SU-DHL-6 (cell line): Measurements from ENCODE around the gene ACBD3.
A peak's percentile ranks its signal among the peaks of the same experiment; 100 is the strongest.

Experiments
- H2AFZ ChIP-seq: fragments of 200-600 bp; sonication (generic); 2 replicates; pipeline ENCODE4 v1.6.1; 2014; ENCODE audit warnings: low read depth, mild to moderate bottlenecking, moderate library complexity, mixed read lengths, antibody characterized with exemption, low read length; ENCODE audit not compliant: severe bottlenecking
- H3F3A ChIP-seq: fragments of 200-600 bp; shearing (Covaris generic); 2 replicates; pipeline ENCODE4 v1.6.0; 2016; ENCODE audit warnings: antibody characterized with exemption, mild to moderate bottlenecking; ENCODE audit not compliant: insufficient read depth
- H3K27ac ChIP-seq: fragments of 200-600 bp; sonication (generic); 2 replicates; pipeline ENCODE4 v1.5.1; 2016; ENCODE audit warnings: low read depth, mild to moderate bottlenecking, low read length, moderate library complexity, mixed read lengths
- H3K27me3 ChIP-seq: fragments of 200-600 bp; sonication (generic), shearing (Covaris generic); 2 replicates; pipeline ENCODE4 v1.6.0; 2014; ENCODE audit warnings: mild to moderate bottlenecking, low read length
- H3K36me3 ChIP-seq: fragments of 200-600 bp; sonication (generic); 2 replicates; pipeline ENCODE4 v1.6.1; 2014; ENCODE audit warnings: mild to moderate bottlenecking, low read length, mixed read lengths
- H3K4me2 ChIP-seq: fragments of 300-600, 200-600 bp; shearing (Covaris generic), sonication (generic); 2 replicates; pipeline ENCODE4 v1.6.0; 2014; ENCODE audit warnings: low read length, low read depth, mild to moderate bottlenecking; ENCODE audit not compliant: poor library complexity, severe bottlenecking
- H3K4me3 ChIP-seq: fragments of 200-600 bp; sonication (generic); 2 replicates; pipeline ENCODE4 v1.5.1; 2014; ENCODE audit warnings: antibody characterized with exemption, low read length, mild to moderate bottlenecking, mixed read lengths; ENCODE audit not compliant: insufficient read depth, poor library complexity, severe bottlenecking
- H3K79me2 ChIP-seq: fragments of 200-600 bp; sonication (generic); 2 replicates; pipeline ENCODE4 v1.6.1; 2014; ENCODE audit warnings: mild to moderate bottlenecking, low read length, moderate library complexity; ENCODE audit not compliant: insufficient read depth
- H3K9ac ChIP-seq: fragments of 200-600 bp; sonication (generic); 2 replicates; pipeline ENCODE4 v1.7.0; 2014; ENCODE audit warnings: mild to moderate bottlenecking, low read length
- H3K9me2 ChIP-seq: fragments of 200-600 bp; sonication (generic); replicated peaks from 2 replicates; pipeline ENCODE4 v1.6.1; 2014; ENCODE audit warnings: low read length; ENCODE audit not compliant: insufficient read depth
- H3K9me3 ChIP-seq: fragments of 200-600 bp; sonication (generic); 2 replicates; pipeline ENCODE4 v1.6.1; 2014; ENCODE audit warnings: low read length, mixed read lengths; ENCODE audit not compliant: insufficient read depth
- H4K20me1 ChIP-seq: fragments of 200-600 bp; sonication (generic); 2 replicates; pipeline ENCODE4 v1.6.1; 2014; ENCODE audit warnings: low read depth, mild to moderate bottlenecking, antibody characterized with exemption, low read length, moderate library complexity, mixed read lengths
- EZH2phosphoT487 ChIP-seq: fragments of 200-600 bp; sonication (generic), shearing (Covaris generic); conservative IDR thresholded peaks from 2 replicates; pipeline ENCODE4 v1.6.1; 2018; ENCODE audit warnings: mild to moderate bottlenecking, antibody characterized with exemption, low read length, moderate library complexity, mixed read lengths
- TF ChIP-seq, protein P1 (sequence below): fragments of 200-600 bp; sonication (generic); IDR thresholded peaks from one replicate; pipeline ENCODE4 v1.5.1; 2017; ENCODE audit warnings: antibody characterized with exemption, mild to moderate bottlenecking, low read length, moderate library complexity; ENCODE audit not compliant: insufficient read depth, poor library complexity, severe bottlenecking

The ACBD3 gene

DNA sequence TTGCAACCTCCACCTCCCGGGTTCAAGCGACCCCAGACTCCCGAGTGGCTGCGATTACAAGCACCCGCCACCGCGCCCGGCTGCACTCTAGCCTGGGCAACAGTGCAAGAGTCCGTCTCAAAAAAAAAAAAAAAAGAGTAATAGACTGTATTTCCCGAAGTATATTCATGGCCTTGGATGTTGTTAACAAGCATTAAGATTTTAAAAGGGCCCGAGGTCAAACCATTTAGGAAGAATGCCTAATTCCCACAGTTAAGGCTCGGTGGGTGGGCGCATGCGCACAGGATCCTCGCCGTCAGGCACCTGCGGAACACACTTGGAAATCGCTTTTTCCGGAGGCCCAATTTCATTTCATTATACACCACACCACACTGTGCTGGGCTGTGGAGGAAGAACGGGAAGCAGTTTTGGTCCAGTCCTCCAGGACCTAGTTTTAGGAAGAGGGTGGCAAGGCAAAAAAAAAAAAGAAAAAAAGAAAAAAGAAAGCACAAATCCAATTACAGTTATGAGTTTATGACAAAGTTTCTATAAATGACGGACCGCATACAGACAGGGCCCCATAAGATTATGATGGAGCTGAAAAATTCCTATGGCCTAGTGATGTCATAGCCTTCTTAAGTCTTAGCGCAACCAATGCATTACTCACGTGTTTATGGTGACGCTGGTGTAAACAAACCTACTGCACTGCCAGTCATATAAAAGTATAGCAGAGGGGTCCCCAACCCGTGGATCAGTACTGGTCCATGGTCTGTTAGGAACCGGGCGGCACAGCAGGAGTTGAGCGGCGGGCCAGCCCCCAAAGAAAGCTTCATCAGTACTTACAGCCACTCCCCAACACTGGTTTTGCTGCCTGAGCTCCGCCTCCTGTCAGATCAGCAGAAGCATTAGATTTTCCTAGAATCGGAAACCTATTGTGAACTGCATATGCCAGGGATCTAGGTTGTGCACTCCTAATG lies 85.8 kb downstream of the ACBD3 start:
- Histone ChIP-seq H3K36me3 (no peaks in the 10 kb centered on the region), H3K27ac (no peak overlapping the region), H3K9ac (peak overlapping the region; percentile 20; the same call in 1 of the 2 replicates), H2AFZ (peak overlapping the region; percentile 74), H3K79me2 (no peaks in the 10 kb centered on the region), H4K20me1 (no peaks in the 10 kb centered on the region), H3F3A (no peaks in the 10 kb centered on the region), H3K4me2 (peak overlapping the region; percentile 61), H3K9me2 (no peaks in the 10 kb centered on the region), H3K9me3 (no peaks in the 10 kb centered on the region), H3K4me3 (peak overlapping the region; percentile 43), H3K27me3 (no peaks in the 10 kb centered on the region)
- no peak for TF ChIP-seq EZH2phosphoT487
- TF ChIP-seq, protein P1, sequence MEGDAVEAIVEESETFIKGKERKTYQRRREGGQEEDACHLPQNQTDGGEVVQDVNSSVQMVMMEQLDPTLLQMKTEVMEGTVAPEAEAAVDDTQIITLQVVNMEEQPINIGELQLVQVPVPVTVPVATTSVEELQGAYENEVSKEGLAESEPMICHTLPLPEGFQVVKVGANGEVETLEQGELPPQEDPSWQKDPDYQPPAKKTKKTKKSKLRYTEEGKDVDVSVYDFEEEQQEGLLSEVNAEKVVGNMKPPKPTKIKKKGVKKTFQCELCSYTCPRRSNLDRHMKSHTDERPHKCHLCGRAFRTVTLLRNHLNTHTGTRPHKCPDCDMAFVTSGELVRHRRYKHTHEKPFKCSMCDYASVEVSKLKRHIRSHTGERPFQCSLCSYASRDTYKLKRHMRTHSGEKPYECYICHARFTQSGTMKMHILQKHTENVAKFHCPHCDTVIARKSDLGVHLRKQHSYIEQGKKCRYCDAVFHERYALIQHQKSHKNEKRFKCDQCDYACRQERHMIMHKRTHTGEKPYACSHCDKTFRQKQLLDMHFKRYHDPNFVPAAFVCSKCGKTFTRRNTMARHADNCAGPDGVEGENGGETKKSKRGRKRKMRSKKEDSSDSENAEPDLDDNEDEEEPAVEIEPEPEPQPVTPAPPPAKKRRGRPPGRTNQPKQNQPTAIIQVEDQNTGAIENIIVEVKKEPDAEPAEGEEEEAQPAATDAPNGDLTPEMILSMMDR: no peak

DNA sequence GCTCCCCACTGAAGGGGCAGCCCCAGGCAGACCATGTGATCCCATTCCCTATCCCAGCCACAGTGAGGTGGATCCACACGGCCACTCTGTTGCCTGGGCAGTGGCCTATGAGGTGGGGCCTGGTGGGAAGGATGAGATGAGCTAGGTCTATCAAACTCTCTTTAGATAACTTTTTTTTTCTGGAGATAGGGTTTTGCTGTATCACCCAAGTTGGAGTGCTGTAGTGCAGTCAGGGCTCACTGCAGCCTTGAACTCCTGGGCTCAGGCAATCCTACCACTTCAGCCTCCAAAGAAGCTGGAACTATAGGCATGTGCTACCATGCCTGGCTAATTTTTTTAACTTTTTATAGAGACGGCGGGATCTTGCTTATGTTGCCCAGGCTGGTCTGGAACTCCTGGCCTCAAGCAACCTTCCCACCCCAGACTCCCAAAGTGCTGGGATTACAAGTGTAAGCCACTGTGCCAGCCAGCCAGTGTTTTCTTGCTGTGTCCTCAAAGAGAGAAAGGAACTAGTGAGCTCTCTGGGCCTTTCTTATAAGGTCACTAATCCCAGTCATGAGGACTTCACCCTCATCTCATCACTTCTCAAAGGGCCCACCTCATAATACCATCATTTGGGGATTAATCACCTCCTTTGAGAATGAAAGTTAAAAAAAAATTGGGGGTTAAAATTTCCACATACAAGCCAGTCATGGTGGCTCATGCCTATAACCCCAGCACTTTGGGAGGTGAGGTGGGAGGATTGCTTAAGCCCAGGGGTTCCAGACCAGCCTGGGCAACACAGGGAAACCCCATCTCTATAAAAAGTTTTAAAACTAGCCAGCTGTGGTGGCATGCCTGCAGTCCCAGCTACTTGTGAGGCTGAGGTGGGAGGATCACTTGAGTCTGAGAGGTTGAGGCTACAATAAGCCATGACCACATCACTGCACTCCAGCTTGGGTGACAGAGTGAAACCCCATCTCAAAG lies 87.4 kb downstream of the ACBD3 start:
- H3K36me3 ChIP-seq: no peaks in the 10 kb centered on the region
- no peaks in the 10 kb centered on the region for H4K20me1 ChIP-seq
- H3K4me3 ChIP-seq: no peak overlapping the region
- no peaks in the 10 kb centered on the region for H3F3A ChIP-seq
- H3K4me2 ChIP-seq: no peak overlapping the region
- H3K79me2 ChIP-seq: no peaks in the 10 kb centered on the region
- no peaks in the 10 kb centered on the region for H3K9me3 ChIP-seq
- H2AFZ ChIP-seq: no peak overlapping the region
- H3K9me2 ChIP-seq: no peaks in the 10 kb centered on the region
- no peak overlapping the region for H3K27ac ChIP-seq
- TF ChIP-seq, protein P1: no peak
- no peak for TF ChIP-seq EZH2phosphoT487
- no peak overlapping the region for H3K9ac ChIP-seq
- H3K27me3 ChIP-seq: no peaks in the 10 kb centered on the region

DNA sequence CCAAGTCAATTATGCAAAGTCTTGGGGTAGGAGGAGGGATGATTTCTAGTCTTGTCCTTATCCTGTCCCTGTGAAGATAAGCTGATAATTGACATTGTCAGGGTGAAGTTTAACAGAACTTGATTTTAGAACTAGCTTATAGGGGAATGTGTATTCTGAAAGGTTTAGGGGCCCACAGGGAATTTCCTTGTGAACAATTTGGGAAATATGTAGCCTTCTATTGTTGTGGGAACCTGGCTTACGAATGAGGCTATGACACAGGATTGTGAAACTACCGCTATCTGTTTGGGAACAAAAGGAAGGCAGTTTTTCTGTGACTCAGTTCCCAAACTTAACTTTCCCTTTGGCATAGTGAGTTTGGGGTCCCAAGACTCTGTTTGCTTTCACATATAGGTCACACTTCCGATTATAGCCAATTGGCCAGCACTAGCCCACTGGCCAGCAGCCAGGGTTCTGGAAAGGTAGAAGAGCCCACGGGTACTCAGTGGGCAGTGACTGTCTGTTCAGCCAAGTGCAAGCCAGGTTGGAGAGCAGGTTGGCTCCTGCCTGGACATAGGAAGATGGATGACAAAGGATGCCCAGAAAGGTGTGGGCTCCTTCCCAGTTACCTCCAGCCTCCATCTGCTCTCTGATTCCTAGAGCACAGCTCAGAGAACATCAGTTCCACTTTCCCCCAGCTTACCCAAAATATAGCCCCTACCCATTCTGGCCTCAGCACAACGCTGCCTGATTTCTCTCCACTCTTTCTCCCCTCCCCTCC lies 88.5 kb downstream of the ACBD3 start:
- no peaks in the 10 kb centered on the region for H3K27me3 ChIP-seq
- H3K9me2 ChIP-seq: no peaks in the 10 kb centered on the region
- H3K9ac ChIP-seq: no peak overlapping the region
- no peaks in the 10 kb centered on the region for H3K9me3 ChIP-seq
- TF ChIP-seq, protein P1: no peak
- TF ChIP-seq EZH2phosphoT487: no peak
- no peaks in the 10 kb centered on the region for H4K20me1 ChIP-seq
- H3K36me3 ChIP-seq: no peaks in the 10 kb centered on the region
- no peaks in the 10 kb centered on the region for H3F3A ChIP-seq
- H2AFZ ChIP-seq: no peak overlapping the region
- H3K79me2 ChIP-seq: no peaks in the 10 kb centered on the region
- H3K4me3 ChIP-seq: no peak overlapping the region
- H3K4me2 ChIP-seq: no peak overlapping the region
- no peak overlapping the region for H3K27ac ChIP-seq
